HEK293T (cell line): ENCODE measurements around the gene BACH2.

Experiments
- ARNT ChIP-seq: fragments of 450-650 bp; IDR thresholded peaks from 2 replicates; pipeline ENCODE4 v1.6.1; 2017; ENCODE audit warnings: mild to moderate bottlenecking
- BHLHE40 ChIP-seq: fragments of 450-650 bp; IDR thresholded peaks from 2 replicates; pipeline ENCODE4 v1.6.1; 2016; ENCODE audit warnings: mild to moderate bottlenecking, moderate library complexity, borderline replicate concordance
- FOXM1 ChIP-seq: fragments of 450-650 bp; IDR thresholded peaks from 2 replicates; pipeline ENCODE4 v1.6.1; 2017; ENCODE audit warnings: mild to moderate bottlenecking, borderline replicate concordance

DNA sequence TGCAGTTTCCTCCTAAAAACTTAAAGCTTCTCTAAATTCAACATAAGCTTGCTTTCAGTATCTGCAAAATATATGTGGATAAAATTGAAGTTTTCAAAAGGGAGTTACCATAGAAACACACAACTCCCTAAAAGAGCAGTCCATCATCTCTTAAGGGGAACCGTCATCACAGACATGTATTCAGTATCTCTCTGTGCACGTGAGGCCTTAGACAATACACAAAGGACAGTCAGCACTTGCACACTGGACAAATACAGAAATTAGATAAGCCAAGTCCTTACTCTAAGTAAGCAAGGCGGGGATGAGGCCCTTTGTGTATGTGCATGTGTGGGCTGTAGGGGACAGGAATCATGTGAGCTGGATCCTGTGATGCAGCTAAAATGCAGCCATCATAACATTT is 136.6 kb downstream of the BACH2 start:
- TF ChIP-seq FOXM1 (no peak), ARNT (no peak), BHLHE40 (no peak)
